ENCODE measurements around the gene UVRAG. TPM values are rescaled to one million over a fixed set of nuclear protein-coding genes. Genes with fewer than 3 reads are reported as not detected.

The UVRAG gene
- total and polyA plus RNA-seq, 2 of the 13 experiments (the other 11 are each of a cell fraction or from before 2014, with no cell fraction given): 9.7 to 17.3 TPM

GRCh38 chr11:76103460-76103859, 288.4 kb downstream of the UVRAG start:
- Histone ChIP-seq H3K27me3 (ENCODE audit: control insufficient read depth in 1 of 2, insufficient read depth in 2 of 2, low read length in 2 of 2) (no peaks in the 10 kb centered on the region), H3K4me3 (replicated peaks in 1 of 3; ENCODE audit: insufficient read depth in 1 of 3, low read depth in 2 of 3, low read length in 3 of 3) (no peak overlapping the region), H4K20me1 (ENCODE audit: insufficient read depth, low read length) (peaks cover 3% of the 10 kb centered on the region; the same call in 1 of the 2 replicates), H2AFZ (ENCODE audit: low read length) (no peak overlapping the region), H3K27ac (ENCODE audit: extremely low read length, insufficient read depth, low read length) (no peak overlapping the region), H3K9ac (ENCODE audit: insufficient read depth, low read depth, low read length) (no peak overlapping the region), H3K9me3 (ENCODE audit: low read length) (no peaks in the 10 kb centered on the region), H3K4me2 (ENCODE audit: low read depth, low read length) (no peak overlapping the region), H3K36me3 (replicated peaks in 1 of 2; ENCODE audit: control insufficient read depth in 1 of 2, insufficient read depth in 2 of 2, low read length in 2 of 2) (peaks cover 0 to 3% of the 10 kb centered on the region in 2 experiments; a peak in 1 of 5 replicates), H3K4me1 (ENCODE audit: insufficient read depth, low read length) (peaks cover 8% of the 10 kb centered on the region), H3K79me2 (ENCODE audit: insufficient read depth, low read length) (no peaks in the 10 kb centered on the region)
- ChIA-PET CTCF (ENCODE audit: low intra/inter-chr PET ratio, low total read pairs) (no interaction called here), POLR2A (no interaction called here)
- no TSS peak for BruUV-seq (replicated peaks)
- ATAC-seq (no peak), FAIRE-seq (no peak), DNase-seq (ENCODE audit: low spot score) (no peak)
- intact Hi-C loops (cut with micrococcal nuclease; ENCODE audit: unreplicated experiment) (no loop called here), in situ Hi-C loops (cut with HindIII; ENCODE audit: extremely low pct_ligation_motif_present, low pct_unique_long_range_greater_than_20kb) (no loop called here)
- TF ChIP-seq GPBP1L1 (CRISPR knock-in tag; IDR thresholded peaks at IDR 0.05) (no peak), UBTF (CRISPR knock-in tag; IDR thresholded peaks at IDR 0.05) (no peak), MBNL3 (CRISPR knock-in tag; conservative IDR thresholded peaks at IDR 0.05) (no peak), KMT2A (CRISPR knock-in tag; IDR thresholded peaks at IDR 0.05) (no peak), ZNF234 (CRISPR knock-in tag; conservative IDR thresholded peaks at IDR 0.05) (no peak), ZNF12 (CRISPR knock-in tag; IDR thresholded peaks at IDR 0.05) (no peak), TFE3 (CRISPR knock-in tag; IDR thresholded peaks at IDR 0.05) (no peak), ZNF674 (CRISPR knock-in tag; IDR thresholded peaks at IDR 0.05; ENCODE audit: low read depth) (no peak), ZNF296 (CRISPR knock-in tag; conservative IDR thresholded peaks at IDR 0.05) (no peak), NR2F6 (IDR thresholded peaks at IDR 0.05) (no peak), NR2F6 (CRISPR knock-in tag; IDR thresholded peaks at IDR 0.05) (no peak), NFYC (CRISPR knock-in tag; IDR thresholded peaks at IDR 0.05) (no peak), TIGD3 (CRISPR knock-in tag; IDR thresholded peaks at IDR 0.05; ENCODE audit: borderline replicate concordance) (no peak), BORCS8-MEF2B (CRISPR knock-in tag; IDR thresholded peaks at IDR 0.05) (no peak)
- 59% methylated on average over 1 of the region's 1 CpG for WGBS (ENCODE audit: low lambda C conversion rate)

All from HepG2 (cell line).